Measurements from ENCODE around the gene NPBWR2. TPM values are rescaled to one million over a fixed set of nuclear protein-coding genes. Genes with fewer than 3 reads are reported as not detected.
A peak's percentile ranks its signal among the peaks of the same experiment; 100 is the strongest.

NPBWR2 gene
- polyA plus RNA-seq, 1 of the 3 experiments (the other 2 are of a cell fraction): not detected

DNA sequence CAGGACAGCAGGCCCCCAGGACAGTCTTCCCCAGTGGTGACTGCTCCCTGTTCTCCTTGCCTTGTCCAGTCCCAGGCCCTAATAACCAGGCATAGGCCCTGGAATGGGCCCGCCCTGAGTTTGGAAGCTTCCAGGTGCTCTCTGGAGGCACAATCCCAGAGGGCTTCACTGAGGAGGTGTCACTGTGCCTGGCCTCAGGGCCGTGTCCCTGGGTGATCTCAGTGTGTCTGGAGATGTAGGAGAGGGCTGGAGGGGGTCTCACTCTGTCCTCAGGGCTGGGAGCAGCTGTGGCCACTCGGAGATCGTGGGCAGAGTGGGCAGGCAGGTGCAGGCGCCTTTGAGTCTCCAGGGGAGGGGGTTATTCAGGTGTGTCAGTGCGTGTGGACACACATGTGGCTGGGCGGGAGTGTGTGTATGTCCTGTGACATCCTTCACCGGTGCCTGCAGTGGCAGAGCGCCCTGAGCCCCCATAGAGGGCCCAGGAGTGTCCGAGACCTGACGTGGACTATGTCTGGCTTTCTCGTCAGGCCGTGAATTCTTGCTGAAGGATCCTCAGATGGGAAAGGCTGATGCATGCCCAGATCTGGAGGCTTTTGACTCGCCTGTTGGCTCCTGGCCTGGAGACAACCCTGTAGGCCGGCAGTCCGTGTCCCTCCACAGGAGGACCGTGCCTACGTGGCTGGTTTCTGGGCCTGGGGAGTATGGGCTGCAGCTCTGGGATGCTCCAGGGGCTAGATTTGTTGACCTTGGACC lies 5.5 kb upstream of the NPBWR2 start:
- Histone ChIP-seq H3K9ac (no peak overlapping the region), H3K9me3 (no peaks in the 10 kb centered on the region), H3K27ac (ENCODE audit: low read depth in 2 of 2, low read length in 1 of 2) (peak overlapping the region in 1 of 2 experiments; percentile 30; a peak in 1 of 4 replicates), H3K79me2 (ENCODE audit: insufficient read depth) (no peaks in the 10 kb centered on the region), H3K27me3 (ENCODE audit: insufficient read depth) (no peaks in the 10 kb centered on the region), H3F3A (replicated peaks; ENCODE audit: insufficient read depth) (no peaks in the 10 kb centered on the region), H3K4me2 (no peak overlapping the region), H3K36me3 (replicated peaks in 1 of 2; ENCODE audit: control insufficient read depth in 1 of 2, insufficient read depth in 2 of 2, low read length in 1 of 2) (no peaks in the 10 kb centered on the region), H4K20me1 (ENCODE audit: insufficient read depth) (no peaks in the 10 kb centered on the region), H3K4me1 (ENCODE audit: control insufficient read depth in 1 of 2, insufficient read depth in 2 of 2, low read depth in 1 of 2, low read length in 1 of 2) (peaks cover 0 to 24% of the 10 kb centered on the region in 2 experiments; a peak in 1 of 4 replicates), H3K9me2 (no peaks in the 10 kb centered on the region), H2AFZ (ENCODE audit: low read depth) (no peak overlapping the region), H3K4me3 (ENCODE audit: low read depth in 2 of 2, low read length in 1 of 2) (no peak overlapping the region)
- 57% methylated on average over 8 of the region's 18 CpGs for WGBS (ENCODE audit: low lambda C conversion rate)
- TF ChIP-seq TCF12 (IDR thresholded peaks at IDR 0.05) (no peak), NRF1 (IDR thresholded peaks at IDR 0.05; ENCODE audit: low read depth, low read length) (no peak), CTCF (IDR thresholded peaks at IDR 0.05) (no peak), TEAD4 (IDR thresholded peaks at IDR 0.05; ENCODE audit: borderline replicate concordance, insufficient read depth) (no peak), ELF1 (IDR thresholded peaks at IDR 0.05) (no peak)
- TF ChIP-seq, protein P1, sequence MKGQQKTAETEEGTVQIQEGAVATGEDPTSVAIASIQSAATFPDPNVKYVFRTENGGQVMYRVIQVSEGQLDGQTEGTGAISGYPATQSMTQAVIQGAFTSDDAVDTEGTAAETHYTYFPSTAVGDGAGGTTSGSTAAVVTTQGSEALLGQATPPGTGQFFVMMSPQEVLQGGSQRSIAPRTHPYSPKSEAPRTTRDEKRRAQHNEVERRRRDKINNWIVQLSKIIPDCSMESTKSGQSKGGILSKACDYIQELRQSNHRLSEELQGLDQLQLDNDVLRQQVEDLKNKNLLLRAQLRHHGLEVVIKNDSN (IDR thresholded peaks at IDR 0.05; ENCODE audit: borderline replicate concordance, low read depth): no peak
- ChIA-PET CTCF (interaction anchor here (0.6 to 15.6 kb wide), 6 partner anchors 7 to 74 kb away, joined by 3 to 252 read pairs (median 14); partner anchors contain the start of genes LKAAEAR1, OPRL1 and RGS19), POLR2A (interaction anchor here (0.6 kb wide), 1 partner anchor 441 kb away, joined by 3 read pairs; no protein-coding TSS in a partner anchor)
- peak; percentile 16 for DNase-seq

DNA sequence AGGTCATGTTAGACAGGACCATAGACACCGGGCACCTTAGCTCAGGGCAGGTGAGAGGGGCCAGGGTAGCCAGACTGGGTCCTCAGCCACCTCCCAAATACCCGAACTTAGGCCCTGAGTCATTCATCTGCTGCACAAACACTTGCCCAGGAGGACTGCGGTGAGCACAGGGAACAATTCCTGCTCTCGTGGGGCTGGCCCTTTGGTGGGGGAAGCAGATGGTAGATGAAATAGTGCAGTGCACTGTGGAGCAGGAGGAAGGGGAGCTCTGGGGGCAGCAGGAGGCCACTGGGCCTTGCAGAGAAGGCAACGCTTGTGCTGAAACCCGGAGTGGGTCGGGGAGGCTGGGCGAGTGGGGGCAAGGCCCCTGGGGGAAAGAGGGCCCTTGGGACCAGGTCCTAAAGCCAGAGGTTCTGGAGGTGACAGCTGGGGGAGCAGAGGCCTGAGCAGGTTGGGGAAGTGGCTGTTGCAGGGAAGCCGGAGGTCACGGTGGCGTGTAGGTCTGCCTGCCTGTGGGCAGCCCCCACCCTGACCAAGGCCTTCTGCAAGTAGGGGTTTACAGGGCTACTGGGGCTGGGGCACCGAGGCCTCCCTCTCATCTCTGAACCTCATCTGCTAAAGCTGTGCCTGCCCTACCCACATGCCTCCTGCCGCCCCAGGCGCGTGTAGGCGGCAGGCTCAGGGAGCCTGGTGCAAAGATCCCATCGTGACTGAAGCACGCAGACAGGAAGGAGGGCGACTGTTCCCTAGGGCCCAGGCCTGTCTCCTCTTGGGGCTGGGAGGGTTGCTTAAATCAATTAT lies 4.7 kb upstream of the NPBWR2 start:
- peak; percentile 80 for DNase-seq
- Histone ChIP-seq H3K4me3 (ENCODE audit: low read depth in 2 of 2, low read length in 1 of 2) (no peak overlapping the region), H3K9me3 (no peaks in the 10 kb centered on the region), H3K36me3 (replicated peaks in 1 of 2; ENCODE audit: control insufficient read depth in 1 of 2, insufficient read depth in 2 of 2, low read length in 1 of 2) (no peaks in the 10 kb centered on the region), H3K4me2 (no peak overlapping the region), H3F3A (replicated peaks; ENCODE audit: insufficient read depth) (no peaks in the 10 kb centered on the region), H3K27me3 (ENCODE audit: insufficient read depth) (no peaks in the 10 kb centered on the region), H3K27ac (ENCODE audit: low read depth in 2 of 2, low read length in 1 of 2) (peak overlapping the region in 1 of 2 experiments; percentile 30; a peak in 1 of 4 replicates), H3K79me2 (ENCODE audit: insufficient read depth) (no peaks in the 10 kb centered on the region), H4K20me1 (ENCODE audit: insufficient read depth) (no peaks in the 10 kb centered on the region), H2AFZ (ENCODE audit: low read depth) (no peak overlapping the region), H3K9ac (no peak overlapping the region), H3K4me1 (ENCODE audit: control insufficient read depth in 1 of 2, insufficient read depth in 2 of 2, low read depth in 1 of 2, low read length in 1 of 2) (peaks cover 0 to 24% of the 10 kb centered on the region in 2 experiments; a peak in 1 of 4 replicates), H3K9me2 (no peaks in the 10 kb centered on the region)
- TF ChIP-seq EP300 (IDR thresholded peaks at IDR 0.05; ENCODE audit: borderline replicate concordance in 1 of 2, low read depth in 1 of 2, low read length in 1 of 2): 0 out of 4 replicates have a peak, but pooled peaks of 1 of the 2 experiments have one; percentile 22
- no peak for TF ChIP-seq YY1 (IDR thresholded peaks at IDR 0.05; ENCODE audit: low read depth)
- CTCF ChIA-PET: interaction anchor here (1.9 to 15.6 kb wide), 5 partner anchors 8 to 73 kb away, joined by 8 to 252 read pairs (median 15); partner anchors contain the start of genes LKAAEAR1, OPRL1 and RGS19
- POLR2A ChIA-PET: no interaction called here
- WGBS (ENCODE audit: low lambda C conversion rate): 51% methylated on average over 12 of the region's 19 CpGs

Measured in SK-N-SH (cell line).